ENCODE measurements around the gene ZNF689. TPM values are rescaled to one million over a fixed set of nuclear protein-coding genes. Genes with fewer than 3 reads are reported as not detected.
A peak's percentile ranks its signal among the peaks of the same experiment; 100 is the strongest.

ZNF689 gene
- total and polyA plus RNA-seq, 2 of the 13 experiments (the other 11 are each of a cell fraction or from before 2014, with no cell fraction given) = 9.7 to 19.5 TPM

- TF ChIP-seq SOX13 (IDR thresholded peaks at IDR 0.05) (no peak), SOX13 (CRISPR knock-in tag; conservative IDR thresholded peaks at IDR 0.05 in 1 of 2, IDR thresholded peaks at IDR 0.05 in 1 of 2) (peak in 1 of 2 experiments; percentile 58; a peak in 2 of 4 replicates), ZNF383 (CRISPR knock-in tag; IDR thresholded peaks at IDR 0.05; ENCODE audit: borderline replicate concordance) (no peak), SRF (IDR thresholded peaks at IDR 0.05; ENCODE audit: low read depth, low read length) (peak; percentile 95), ZNF329 (CRISPR knock-in tag; IDR thresholded peaks at IDR 0.05; ENCODE audit: low read depth) (peak; percentile 86), PCBP2 (optimal IDR thresholded peaks at IDR 0.05; ENCODE audit: low read depth, low read length, poor library complexity, severe bottlenecking) (no peak), ATF7-NPFF (CRISPR knock-in tag; IDR thresholded peaks at IDR 0.05; ENCODE audit: low read depth) (peak; percentile 89), NPAS2 (CRISPR knock-in tag; IDR thresholded peaks at IDR 0.05; ENCODE audit: borderline replicate concordance) (no peak), MIER3 (CRISPR knock-in tag; IDR thresholded peaks at IDR 0.05; ENCODE audit: borderline replicate concordance) (0 out of 2 replicates have a peak, but pooled peaks have one; percentile 66), ATF3 (CRISPR knock-in tag; IDR thresholded peaks at IDR 0.05) (peak; percentile 83), FOXA1 (IDR thresholded peaks at IDR 0.05) (no peak), FOXA1 (CRISPR knock-in tag; IDR thresholded peaks at IDR 0.05) (peak; percentile 61), ATF6 (CRISPR knock-in tag; conservative IDR thresholded peaks at IDR 0.05) (no peak), ZNF644 (CRISPR knock-in tag; IDR thresholded peaks at IDR 0.05; ENCODE audit: low read depth) (no peak), FOXA3 (CRISPR knock-in tag; IDR thresholded peaks at IDR 0.05) (peak; percentile 43), ZNF687 (CRISPR knock-in tag; IDR thresholded peaks at IDR 0.05) (peak; percentile 89), ZNF274 (CRISPR knock-in tag; IDR thresholded peaks at IDR 0.05) (peak; percentile 16), ATF5 (CRISPR knock-in tag; IDR thresholded peaks at IDR 0.05; ENCODE audit: low read depth) (no peak), CTCF (CRISPR knock-in tag; IDR thresholded peaks at IDR 0.05) (peak; percentile 97), LCORL (IDR thresholded peaks at IDR 0.05) (no peak), LCORL (CRISPR knock-in tag; IDR thresholded peaks at IDR 0.05) (peak; percentile 43; the same call in 1 of the 2 replicates)
Measured at GRCh38 chr16:30657866-30658730, 47.9 kb upstream of the ZNF689 start, which contains the start of gene FBRS (continued).

Measured in HepG2 (cell line).